Stimulated activated CD8-positive, alpha-beta memory T cell treated with anti-CD3 and anti-CD28 coated beads, Interleukin-4, amount 100 ng/mL, for 1 hour (primary cell): ENCODE measurements around the gene ELAVL2.

Experiments used
- DNase-seq, 2 donors: peaks; one replicate each; pipeline ENCODE4 v3.0.0-alpha.2; 2020; ENCODE audit warnings: low read depth in 2 of 2, low spot score in 1 of 2

The ELAVL2 gene

DNA sequence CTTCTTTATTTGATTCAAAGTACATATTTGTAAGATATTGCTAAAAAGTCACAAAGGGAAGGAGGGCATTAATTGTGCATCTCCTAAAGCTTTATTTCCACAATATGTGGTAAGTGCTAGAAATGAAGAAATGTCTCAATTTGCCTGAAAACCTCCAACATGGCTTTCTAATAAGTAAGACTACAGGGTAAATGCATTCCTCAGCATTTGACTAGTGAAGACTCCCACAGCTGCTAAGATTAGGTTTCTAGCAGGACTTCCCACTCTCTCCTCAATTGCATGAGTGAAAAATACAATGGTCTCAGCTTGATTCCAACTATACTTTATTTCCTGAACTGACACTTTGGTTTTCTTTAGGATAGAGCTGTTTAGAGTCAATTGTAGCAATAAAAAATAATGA is 162.1 kb downstream of the ELAVL2 start:
- DNase-seq: no peak

DNA sequence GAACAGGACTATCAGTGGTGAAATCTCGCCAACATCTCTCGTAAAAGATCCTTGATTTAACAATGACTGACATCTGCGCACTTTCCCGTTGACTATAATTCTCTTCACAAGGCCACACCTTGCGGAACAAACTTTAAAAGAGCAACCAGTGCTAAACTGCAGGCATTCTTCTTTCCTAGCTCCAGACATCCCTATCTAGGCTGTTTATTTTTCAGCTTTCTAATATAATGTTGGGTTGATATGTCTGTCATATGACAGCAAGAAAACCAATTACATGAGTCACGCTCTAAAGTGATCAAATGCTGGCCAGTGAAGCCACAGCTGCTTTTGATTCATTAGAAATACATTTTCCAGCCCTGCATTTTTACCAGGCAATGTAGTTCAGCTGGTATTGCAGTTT is 162.5 kb downstream of the ELAVL2 start:
- DNase-seq: no peak

DNA sequence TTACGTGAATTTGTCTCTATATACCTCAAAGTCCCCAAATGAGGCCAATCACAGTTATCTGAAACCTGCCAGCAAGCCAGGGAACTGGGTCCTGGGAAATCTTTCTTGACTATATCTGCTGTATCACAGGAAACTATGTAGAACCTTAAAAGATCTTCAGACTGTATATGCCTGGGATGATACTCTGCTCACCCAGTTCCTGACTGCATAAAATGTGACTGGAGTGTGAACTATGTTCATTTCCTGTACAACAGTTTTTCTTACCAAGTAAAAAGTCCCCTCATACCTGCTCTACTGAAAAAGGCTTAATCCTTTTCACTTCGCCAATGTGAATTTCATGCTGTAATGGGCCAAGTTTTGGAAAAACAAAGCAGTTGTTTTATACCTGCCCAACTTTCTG is 162.9 kb downstream of the ELAVL2 start:
- no peak for DNase-seq

DNA sequence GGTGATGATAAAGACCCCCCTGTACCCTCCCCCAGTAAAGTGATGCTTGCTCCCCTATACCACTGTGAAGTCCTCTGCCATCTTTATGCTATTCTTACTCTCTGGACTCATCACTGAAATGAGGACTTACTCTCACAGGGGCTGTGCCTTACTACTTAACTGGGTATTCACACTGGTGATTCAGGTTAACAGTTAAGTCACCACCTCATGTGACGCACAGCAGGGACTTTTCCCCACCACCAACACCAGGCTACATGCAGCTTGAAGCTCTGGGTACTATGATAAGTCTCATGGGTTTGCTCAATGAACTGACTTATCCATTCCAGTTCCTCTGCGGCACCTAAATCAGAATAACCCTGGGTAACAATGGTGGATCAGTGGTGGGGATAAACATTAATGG is 163.7 kb downstream of the ELAVL2 start:
- no peak for DNase-seq

DNA sequence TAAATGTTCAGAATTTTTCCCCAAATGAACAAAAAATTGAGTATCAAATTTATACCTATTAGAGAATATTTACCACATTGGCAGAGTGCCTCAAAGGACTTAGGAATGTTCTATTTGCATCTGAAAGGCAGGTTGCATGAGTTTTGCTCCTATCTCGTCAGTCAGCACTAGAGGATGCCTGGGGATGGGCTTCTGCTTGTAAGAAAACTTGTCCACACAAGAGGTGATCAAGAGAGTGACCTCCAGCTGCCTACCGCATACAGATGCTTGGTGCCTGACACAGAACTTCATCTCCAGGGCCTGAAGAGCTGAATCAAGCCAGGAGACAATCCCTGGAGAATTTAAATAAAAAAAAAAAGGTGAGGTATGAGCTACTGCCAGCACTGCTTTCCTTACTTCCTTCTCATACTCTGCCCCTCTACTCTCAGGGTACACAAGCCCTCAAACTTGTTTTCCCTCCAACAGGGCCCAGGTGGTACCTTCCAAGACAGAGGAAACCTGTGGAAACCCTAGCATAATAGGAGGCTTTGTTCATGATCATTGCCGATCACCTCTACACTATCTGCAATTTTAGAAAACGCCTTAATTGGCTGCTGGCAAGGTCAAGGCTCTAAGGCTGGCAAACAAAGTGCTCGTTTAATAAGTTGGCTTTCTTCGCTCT is 166.6 kb downstream of the ELAVL2 start:
- DNase-seq: no peak

DNA sequence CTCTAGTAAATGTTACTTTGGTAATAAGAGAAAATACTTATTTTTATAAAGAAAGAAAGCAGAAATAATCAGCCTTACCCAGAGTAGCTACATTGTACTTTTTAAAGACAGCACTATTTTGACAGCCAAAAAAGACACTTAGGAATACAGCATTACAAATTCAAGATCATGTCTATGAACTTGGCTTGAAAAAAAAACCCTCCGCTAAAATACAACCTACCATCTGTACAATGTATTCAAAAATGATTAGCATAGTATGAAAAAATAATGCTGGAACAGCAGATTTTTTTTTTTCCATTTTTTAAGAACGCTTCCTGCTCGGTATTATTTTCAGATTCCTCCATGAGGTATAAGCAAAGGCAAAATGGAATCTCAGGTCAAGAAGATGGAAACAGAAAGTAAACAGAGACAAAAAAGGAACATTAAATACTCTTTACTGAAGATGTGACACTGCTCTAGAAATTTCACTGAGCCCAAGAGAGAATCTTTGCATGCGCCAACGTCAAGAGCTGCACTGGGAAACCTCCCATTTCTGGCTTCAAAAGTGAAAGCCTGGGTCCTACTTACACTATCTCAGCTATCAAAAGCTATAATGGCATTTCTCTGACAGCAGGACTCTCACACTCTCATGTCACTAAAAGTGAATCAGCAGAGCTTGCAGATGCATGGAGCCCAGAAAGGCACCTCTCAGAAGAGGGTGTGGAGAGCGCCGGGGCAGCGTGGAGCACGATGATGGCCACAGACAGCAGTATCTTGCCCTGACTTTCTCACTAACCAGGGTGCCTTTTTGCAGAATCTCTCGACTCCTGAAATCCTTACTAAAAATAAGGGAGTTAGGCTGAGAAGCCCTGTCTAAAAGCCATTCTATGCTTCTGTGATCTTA is 167.4 kb downstream of the ELAVL2 start:
- no peak for DNase-seq

DNA sequence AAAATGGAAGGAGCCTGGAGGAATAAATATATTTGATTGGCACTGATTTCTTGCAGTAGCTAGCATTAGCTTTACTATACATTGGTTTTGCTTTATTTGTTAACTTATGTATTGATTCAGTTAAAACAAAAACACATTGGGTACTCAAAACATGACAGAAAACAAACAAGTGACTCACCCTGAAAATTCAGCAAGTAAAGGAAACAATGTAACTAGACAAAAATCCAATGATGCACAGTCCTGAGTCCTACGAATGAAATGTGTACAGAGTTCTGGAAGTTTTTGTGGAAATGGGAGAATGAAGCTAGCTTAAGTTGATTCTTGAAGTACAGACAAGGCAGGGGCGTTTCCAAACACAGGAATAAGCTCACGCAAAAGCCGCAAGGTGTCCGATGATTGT is 175.0 kb downstream of the ELAVL2 start:
- no peak for DNase-seq

DNA sequence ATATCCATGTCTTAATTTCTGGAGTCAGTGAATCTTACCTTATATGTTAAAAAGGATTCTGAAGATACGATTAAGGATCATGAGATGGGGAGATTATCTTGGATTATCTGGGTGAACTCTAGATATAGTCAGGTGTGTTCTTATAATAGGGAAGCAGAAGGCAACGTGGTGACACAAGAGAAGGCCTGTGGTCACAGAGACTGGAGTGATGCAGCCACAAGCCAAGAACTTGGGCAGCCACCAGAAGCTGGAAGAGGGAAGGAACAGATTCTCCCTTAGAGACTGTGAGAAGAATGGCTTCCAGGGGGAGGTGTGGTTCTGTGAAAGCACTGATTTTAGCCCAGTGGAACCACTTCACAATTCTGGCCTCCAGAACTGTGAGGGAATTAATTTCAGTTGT is 177.4 kb downstream of the ELAVL2 start:
- DNase-seq: no peak

DNA sequence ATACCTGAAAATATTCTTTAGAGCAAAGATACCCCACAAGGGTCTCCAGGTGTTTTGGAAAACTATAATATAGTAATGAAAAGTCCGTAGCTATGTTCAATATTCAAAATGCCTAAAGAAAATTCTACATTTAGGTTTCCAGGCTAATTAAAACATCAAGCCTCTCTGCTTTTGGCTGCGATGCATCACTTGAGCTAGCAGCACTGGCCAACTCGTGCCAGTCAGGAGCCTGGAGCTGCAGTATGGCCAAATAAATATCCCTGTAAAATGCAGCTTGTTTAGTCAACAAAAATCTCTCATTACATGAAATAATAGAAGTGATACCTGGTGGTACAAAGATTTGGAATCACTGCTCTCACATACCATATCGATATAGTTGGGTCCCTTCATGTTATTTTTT is 181.1 kb downstream of the ELAVL2 start:
- DNase-seq: no peak

DNA sequence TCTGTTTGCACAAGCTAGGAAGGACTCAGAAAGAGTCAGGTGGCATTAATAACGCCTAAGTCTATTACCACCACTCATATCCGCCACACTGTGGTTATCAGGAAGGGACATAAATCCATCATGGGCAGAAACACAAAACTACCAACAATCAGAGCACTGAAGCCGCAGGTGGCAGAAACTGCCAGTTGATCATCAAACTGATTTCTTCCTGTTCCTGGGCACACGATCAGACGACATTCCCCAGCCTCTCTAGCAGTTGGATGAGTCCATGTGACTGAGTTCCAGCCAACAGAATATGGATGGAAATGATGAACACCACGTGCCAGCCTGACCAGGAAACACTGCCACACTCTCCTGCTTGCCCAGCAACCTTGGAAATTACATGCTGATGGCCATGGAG is 181.7 kb downstream of the ELAVL2 start:
- DNase-seq: no peak

DNA sequence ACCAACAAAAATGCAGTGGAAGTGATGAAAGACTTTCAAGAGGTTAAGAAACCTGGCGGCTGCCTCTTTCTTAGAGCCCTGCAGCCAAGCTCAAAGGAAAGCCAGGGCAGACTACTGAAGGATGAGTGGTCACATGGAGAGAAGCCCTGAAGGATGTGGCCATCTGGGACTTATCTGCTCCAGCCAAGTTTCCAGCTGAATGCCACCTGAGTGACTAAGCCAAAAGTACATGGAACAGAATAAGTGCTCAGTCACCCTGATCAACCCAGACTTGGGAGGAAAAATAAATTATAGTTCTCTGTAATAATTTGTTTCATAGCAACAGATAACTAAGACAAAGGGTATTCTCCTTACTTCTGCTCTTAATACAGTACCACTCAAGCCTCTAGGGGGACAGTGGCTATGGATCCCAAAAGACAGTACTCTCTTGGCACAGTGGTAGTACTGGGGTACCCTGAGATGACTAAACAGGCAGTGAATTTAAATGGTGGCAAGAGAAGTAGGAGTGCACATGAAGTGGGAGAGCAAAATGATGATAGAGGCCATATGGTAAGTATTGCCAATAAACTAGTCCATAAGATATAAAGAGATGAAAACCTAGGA is 182.3 kb downstream of the ELAVL2 start:
- DNase-seq: no peak
